ENCODE measurements around the gene RPL26. TPM values are rescaled to one million over a fixed set of nuclear protein-coding genes. Genes with fewer than 3 reads are reported as not detected.

The RPL26 gene
- total and polyA plus RNA-seq, 4 experiments from 2014 or later: 1,274 to 2,878 (median 2,246) TPM

DNA sequence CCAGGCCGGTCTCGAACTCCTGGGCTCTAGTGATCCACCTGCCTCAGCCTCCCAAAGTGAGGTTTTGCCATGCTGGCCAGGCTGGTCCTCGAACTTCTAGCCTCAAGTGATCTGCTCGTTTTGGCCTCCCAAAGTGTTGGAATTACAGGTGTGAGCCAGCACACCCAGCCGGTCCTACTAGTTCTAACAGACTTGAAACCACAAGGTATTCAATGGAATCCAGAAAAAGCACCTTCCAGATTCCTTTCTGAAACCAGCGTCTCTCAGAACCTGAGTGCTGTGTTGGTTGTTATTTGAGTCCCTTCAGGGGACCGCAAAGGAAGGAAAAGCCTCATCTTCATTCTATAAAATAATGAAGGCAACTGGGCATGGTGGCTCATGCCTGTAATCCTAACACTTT, 10.6 kb downstream of the RPL26 start:
- peaks cover 10 to 28% (median 19%) of the 10 kb centered on the region in 4 donors for H3K4me1 Mint-ChIP-seq
- ChIA-PET CTCF (ENCODE audit: partially characterized antibody) (no interaction called here), POLR2A (ENCODE audit: partially characterized antibody) (no interaction called here)
- no peak for DNase-seq
- no peak overlapping the region for H3K27ac ChIP-seq (ENCODE audit: low read depth, low read length)
- no peaks in the 10 kb centered on the region for H3K27me3 ChIP-seq (ENCODE audit: insufficient read depth, low read length)
- no peaks in the 10 kb centered on the region for H3K27me3 Mint-ChIP-seq
- peaks cover 21% of the 10 kb centered on the region for H3K36me3 ChIP-seq (ENCODE audit: insufficient read depth, low read length)
- H3K27ac Mint-ChIP-seq: no peak overlapping the region
- H3K36me3 Mint-ChIP-seq: peaks cover 28 to 41% of the 10 kb centered on the region in 2 donors
- H3K4me3 ChIP-seq (ENCODE audit: low read length in 2 of 2): no peak overlapping the region
- H3K9me3 Mint-ChIP-seq: no peaks in the 10 kb centered on the region
- no peak overlapping the region for H3K4me3 Mint-ChIP-seq
- H3K4me1 ChIP-seq (ENCODE audit: insufficient read depth, low read length): peaks cover 18% of the 10 kb centered on the region
- intact Hi-C loops (cut with micrococcal nuclease): no loop called here
- no peaks in the 10 kb centered on the region for H3K9me3 ChIP-seq (ENCODE audit: control insufficient read depth in 1 of 2, low read length in 2 of 2)

DNA sequence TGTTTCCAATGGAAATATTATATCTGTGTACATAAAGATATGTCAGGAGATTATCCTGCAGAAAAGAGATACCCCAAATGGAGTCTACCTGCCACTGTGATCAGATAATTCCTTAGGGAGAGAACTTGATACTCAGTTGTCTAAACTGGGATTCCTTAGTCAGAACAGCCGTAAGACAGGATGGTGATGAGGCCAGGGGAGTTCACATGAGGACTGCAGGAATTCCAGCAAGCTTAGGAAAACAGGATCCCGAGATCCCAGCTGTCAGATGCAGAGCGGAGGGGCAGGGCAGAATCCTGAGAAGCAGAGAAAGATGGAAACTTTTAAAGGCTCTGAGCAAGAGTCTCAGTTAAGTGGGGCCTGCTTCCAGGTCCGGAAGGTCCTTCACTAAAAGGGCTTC, 11.2 kb downstream of the RPL26 start:
- no peaks in the 10 kb centered on the region for H3K27me3 ChIP-seq (ENCODE audit: insufficient read depth, low read length)
- peak overlapping the region in 1 of 8 donors; percentile 8 for H3K4me3 Mint-ChIP-seq
- ChIA-PET CTCF (ENCODE audit: partially characterized antibody) (no interaction called here), POLR2A (ENCODE audit: partially characterized antibody) (no interaction called here)
- intact Hi-C loops (cut with micrococcal nuclease): no loop called here
- no peaks in the 10 kb centered on the region for H3K9me3 Mint-ChIP-seq
- DNase-seq: no peak
- H3K36me3 ChIP-seq (ENCODE audit: insufficient read depth, low read length): peaks cover 17% of the 10 kb centered on the region
- H3K4me3 ChIP-seq (ENCODE audit: low read length in 2 of 2): no peak overlapping the region
- H3K27me3 Mint-ChIP-seq: no peaks in the 10 kb centered on the region
- H3K27ac ChIP-seq (ENCODE audit: low read depth, low read length): no peak overlapping the region
- peak overlapping the region in 1 of 7 donors; percentile 10 for H3K27ac Mint-ChIP-seq
- H3K9me3 ChIP-seq (ENCODE audit: control insufficient read depth in 1 of 2, low read length in 2 of 2): no peaks in the 10 kb centered on the region
- H3K36me3 Mint-ChIP-seq: peaks cover 25 to 35% of the 10 kb centered on the region in 2 donors
- H3K4me1 Mint-ChIP-seq: peaks cover 10 to 21% (median 15%) of the 10 kb centered on the region in 4 donors
- peaks cover 13% of the 10 kb centered on the region for H3K4me1 ChIP-seq (ENCODE audit: insufficient read depth, low read length)

DNA sequence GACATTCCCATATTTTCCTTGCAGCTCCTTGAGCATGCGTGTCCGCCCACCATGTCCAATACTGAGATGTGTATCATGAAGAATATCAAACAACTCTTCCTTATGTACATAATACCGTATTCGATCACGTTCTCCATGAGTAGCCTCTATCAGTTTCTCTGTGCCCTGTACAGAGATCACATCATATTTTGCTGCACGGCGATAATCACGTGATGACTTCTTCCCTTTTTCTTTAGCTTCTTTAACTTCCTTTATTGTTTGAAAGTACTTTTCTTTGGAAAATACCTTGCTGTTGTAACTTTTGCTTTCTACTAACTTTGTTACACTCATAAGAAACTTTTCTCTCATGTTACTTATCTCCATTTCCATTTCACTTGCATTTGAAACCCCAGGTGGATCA, 13.0 kb downstream of the RPL26 start:
- Histone ChIP-seq H3K27me3 (ENCODE audit: insufficient read depth, low read length) (no peaks in the 10 kb centered on the region), H3K27ac (ENCODE audit: low read depth, low read length) (no peak overlapping the region), H3K36me3 (ENCODE audit: insufficient read depth, low read length) (peaks cover 17% of the 10 kb centered on the region), H3K9me3 (ENCODE audit: control insufficient read depth in 1 of 2, low read length in 2 of 2) (no peaks in the 10 kb centered on the region), H3K4me1 (ENCODE audit: insufficient read depth, low read length) (no peaks in the 10 kb centered on the region), H3K4me3 (ENCODE audit: low read length in 2 of 2) (no peak overlapping the region)
- CTCF ChIA-PET (ENCODE audit: partially characterized antibody): no interaction called here
- Mint-ChIP-seq H3K4me1 (peaks cover 1 to 3% (median 2%) of the 10 kb centered on the region in 4 donors), H3K9me3 (no peaks in the 10 kb centered on the region), H3K36me3 (peaks cover 25 to 28% of the 10 kb centered on the region in 2 donors), H3K4me3 (no peak overlapping the region), H3K27ac (peak overlapping the region in 3 of 7 donors; percentile 3 to 38 (median 27)), H3K27me3 (no peaks in the 10 kb centered on the region)
- POLR2A ChIA-PET (ENCODE audit: partially characterized antibody): interaction anchor here (1.3 kb wide), 1 partner anchor 12 kb away, joined by 3 read pairs; no protein-coding TSS in a partner anchor
- DNase-seq: no peak
- intact Hi-C loops (cut with micrococcal nuclease): no loop called here

DNA sequence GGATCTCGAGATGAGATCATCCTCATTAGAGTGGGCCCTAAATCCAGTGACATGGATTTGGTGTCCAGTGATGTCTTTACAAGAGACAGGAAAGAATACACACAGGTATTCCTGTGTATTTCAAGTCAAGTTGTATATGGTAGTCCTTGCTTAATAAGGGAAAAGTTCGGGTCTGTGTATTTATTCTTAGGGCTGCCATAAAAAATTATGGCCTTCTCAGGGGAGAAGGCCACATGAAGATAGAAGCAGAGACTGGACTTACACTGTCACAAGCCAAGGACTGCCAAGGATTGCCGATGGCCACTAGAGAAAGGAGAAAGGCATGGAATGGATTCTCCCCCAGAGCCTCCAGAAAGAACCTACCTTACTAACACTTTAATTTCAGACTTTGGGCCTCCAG, 14.8 kb downstream of the RPL26 start:
- H3K27me3 ChIP-seq (ENCODE audit: insufficient read depth, low read length): no peaks in the 10 kb centered on the region
- no peak overlapping the region for H3K27ac ChIP-seq (ENCODE audit: low read depth, low read length)
- Mint-ChIP-seq H3K9me3 (no peaks in the 10 kb centered on the region), H3K4me3 (no peak overlapping the region), H3K4me1 (peaks cover 0 to 1% (median under 1%) of the 10 kb centered on the region in 4 donors), H3K36me3 (peaks cover 25 to 28% of the 10 kb centered on the region in 2 donors), H3K27ac (peak overlapping the region in 1 of 7 donors; percentile 68), H3K27me3 (no peaks in the 10 kb centered on the region)
- DNase-seq: no peak
- no peaks in the 10 kb centered on the region for H3K4me1 ChIP-seq (ENCODE audit: insufficient read depth, low read length)
- ChIA-PET POLR2A (ENCODE audit: partially characterized antibody) (no interaction called here), CTCF (ENCODE audit: partially characterized antibody) (no interaction called here)
- H3K9me3 ChIP-seq (ENCODE audit: control insufficient read depth in 1 of 2, low read length in 2 of 2): no peaks in the 10 kb centered on the region
- no peak overlapping the region for H3K4me3 ChIP-seq (ENCODE audit: low read length in 2 of 2)
- intact Hi-C loops (cut with micrococcal nuclease): no loop called here
- H3K36me3 ChIP-seq (ENCODE audit: insufficient read depth, low read length): peaks cover 17% of the 10 kb centered on the region

DNA sequence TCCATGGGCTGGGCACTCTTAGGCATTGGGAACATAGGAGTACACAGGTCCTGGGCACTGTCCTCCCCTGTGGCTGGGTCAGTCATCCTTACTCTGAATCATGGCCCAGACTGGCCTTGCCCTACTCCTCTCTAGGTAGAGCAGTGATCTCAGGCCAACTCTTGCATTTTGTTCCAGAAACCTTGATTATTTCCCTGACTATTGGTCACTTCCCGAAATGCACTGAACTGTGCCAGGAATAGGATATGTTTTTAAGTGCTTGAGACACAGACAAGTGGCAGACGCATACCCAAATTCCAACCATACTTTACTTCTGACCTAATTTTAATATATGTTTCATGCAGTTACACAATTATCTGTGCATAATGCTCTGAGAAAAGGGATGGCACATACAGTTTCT, 16.8 kb downstream of the RPL26 start:
- Mint-ChIP-seq H3K4me3 (no peak overlapping the region), H3K9me3 (no peaks in the 10 kb centered on the region), H3K36me3 (peaks cover 23% of the 10 kb centered on the region in 2 donors), H3K4me1 (peaks cover under 1 to 3% (median 2%) of the 10 kb centered on the region in 4 donors), H3K27me3 (no peaks in the 10 kb centered on the region), H3K27ac (peak overlapping the region in 1 of 7 donors; percentile 37)
- CTCF ChIA-PET (ENCODE audit: partially characterized antibody): no interaction called here
- Histone ChIP-seq H3K9me3 (ENCODE audit: control insufficient read depth in 1 of 2, low read length in 2 of 2) (no peaks in the 10 kb centered on the region), H3K36me3 (ENCODE audit: insufficient read depth, low read length) (peaks cover 14% of the 10 kb centered on the region), H3K4me1 (ENCODE audit: insufficient read depth, low read length) (no peaks in the 10 kb centered on the region), H3K27ac (ENCODE audit: low read depth, low read length) (no peak overlapping the region), H3K4me3 (ENCODE audit: low read length in 2 of 2) (no peak overlapping the region), H3K27me3 (ENCODE audit: insufficient read depth, low read length) (no peaks in the 10 kb centered on the region)
- POLR2A ChIA-PET (ENCODE audit: partially characterized antibody): no interaction called here
- intact Hi-C loops (cut with micrococcal nuclease): no loop called here
- no peak for DNase-seq

DNA sequence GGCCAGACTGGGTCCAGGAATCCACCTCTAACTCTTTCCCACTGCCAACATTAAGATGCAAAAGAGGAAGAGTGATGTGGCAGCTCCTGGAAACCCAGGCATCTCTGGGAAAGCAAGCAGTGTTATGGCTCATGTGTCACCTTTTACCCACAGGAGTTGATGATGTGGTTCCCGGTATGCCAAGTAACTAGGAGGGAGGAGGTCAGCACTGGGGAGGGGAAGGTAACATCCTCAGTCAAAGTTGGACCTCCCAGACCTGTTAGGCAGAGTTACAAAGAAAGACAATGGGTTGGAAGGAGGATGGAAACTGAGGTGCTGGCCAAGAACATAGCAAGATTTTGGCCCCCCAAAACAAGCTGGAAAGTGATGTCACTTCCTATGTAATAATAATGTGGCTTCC, 17.9 kb downstream of the RPL26 start:
- H3K27me3 ChIP-seq (ENCODE audit: insufficient read depth, low read length): no peaks in the 10 kb centered on the region
- H3K27ac ChIP-seq (ENCODE audit: low read depth, low read length): no peak overlapping the region
- no peaks in the 10 kb centered on the region for H3K9me3 ChIP-seq (ENCODE audit: control insufficient read depth in 1 of 2, low read length in 2 of 2)
- POLR2A ChIA-PET (ENCODE audit: partially characterized antibody): no interaction called here
- Mint-ChIP-seq H3K27ac (peak overlapping the region in 1 of 7 donors; percentile 53), H3K4me1 (peaks cover 3 to 9% (median 6%) of the 10 kb centered on the region in 4 donors), H3K9me3 (no peaks in the 10 kb centered on the region), H3K36me3 (peaks cover 17 to 20% of the 10 kb centered on the region in 2 donors), H3K27me3 (no peaks in the 10 kb centered on the region), H3K4me3 (no peak overlapping the region)
- CTCF ChIA-PET (ENCODE audit: partially characterized antibody): interaction anchor here (1.3 kb wide), 1 partner anchor 12 kb away, joined by 3 read pairs; the partner anchor contains the start of gene KRABD2
- no peak for DNase-seq
- H3K4me1 ChIP-seq (ENCODE audit: insufficient read depth, low read length): no peaks in the 10 kb centered on the region
- H3K4me3 ChIP-seq (ENCODE audit: low read length in 2 of 2): no peak overlapping the region
- peaks cover 13% of the 10 kb centered on the region for H3K36me3 ChIP-seq (ENCODE audit: insufficient read depth, low read length)
- intact Hi-C loops (cut with micrococcal nuclease): no loop called here

DNA sequence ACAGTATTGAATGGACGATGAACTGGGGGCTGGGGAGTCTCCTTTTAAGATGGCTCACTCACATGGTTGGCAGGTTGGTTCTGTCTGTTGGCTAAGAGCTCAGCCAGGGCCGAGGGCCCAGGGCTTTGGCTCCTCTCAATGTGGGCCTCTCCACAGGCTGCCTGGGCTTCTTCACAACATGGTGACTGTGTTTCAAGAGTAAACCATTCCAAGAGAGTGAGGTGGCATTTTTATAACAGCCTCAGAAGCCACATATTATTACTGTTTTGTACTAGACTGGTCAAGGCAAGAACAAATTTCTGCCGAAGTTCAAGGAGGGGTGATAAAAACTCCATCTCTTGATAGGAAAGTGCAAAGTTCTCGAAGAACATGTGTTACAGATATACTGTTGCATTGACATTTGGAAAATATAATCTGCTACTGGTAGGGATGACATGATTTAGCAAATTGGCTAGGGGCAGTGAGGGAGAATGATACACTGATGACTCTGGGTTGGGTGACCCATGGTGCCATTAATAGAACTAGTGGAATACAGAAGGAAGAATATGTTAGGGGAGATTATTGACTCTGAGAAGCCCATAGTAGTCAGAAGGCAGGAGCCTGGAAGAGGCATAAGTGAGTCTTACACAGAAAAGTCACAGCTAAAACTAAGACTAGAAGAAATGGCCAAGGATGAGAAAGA, 20.2 kb downstream of the RPL26 start:
- Histone ChIP-seq H3K27me3 (ENCODE audit: insufficient read depth, low read length) (no peaks in the 10 kb centered on the region), H3K9me3 (ENCODE audit: control insufficient read depth in 1 of 2, low read length in 2 of 2) (no peaks in the 10 kb centered on the region), H3K36me3 (ENCODE audit: insufficient read depth, low read length) (no peaks in the 10 kb centered on the region), H3K27ac (ENCODE audit: low read depth, low read length) (no peak overlapping the region), H3K4me3 (ENCODE audit: low read length in 2 of 2) (no peak overlapping the region), H3K4me1 (ENCODE audit: insufficient read depth, low read length) (no peaks in the 10 kb centered on the region)
- Mint-ChIP-seq H3K9me3 (no peaks in the 10 kb centered on the region), H3K36me3 (peaks cover 3 to 4% of the 10 kb centered on the region in 2 donors), H3K27me3 (no peaks in the 10 kb centered on the region), H3K4me1 (peaks cover 4 to 17% (median 10%) of the 10 kb centered on the region in 4 donors), H3K4me3 (no peak overlapping the region), H3K27ac (no peak overlapping the region)
- no peak for DNase-seq
- intact Hi-C loops (cut with micrococcal nuclease): no loop called here
- ChIA-PET CTCF (ENCODE audit: partially characterized antibody) (no interaction called here), POLR2A (ENCODE audit: partially characterized antibody) (no interaction called here)
